ENCODE data around the gene TNS1.

TNS1 gene

DNA sequence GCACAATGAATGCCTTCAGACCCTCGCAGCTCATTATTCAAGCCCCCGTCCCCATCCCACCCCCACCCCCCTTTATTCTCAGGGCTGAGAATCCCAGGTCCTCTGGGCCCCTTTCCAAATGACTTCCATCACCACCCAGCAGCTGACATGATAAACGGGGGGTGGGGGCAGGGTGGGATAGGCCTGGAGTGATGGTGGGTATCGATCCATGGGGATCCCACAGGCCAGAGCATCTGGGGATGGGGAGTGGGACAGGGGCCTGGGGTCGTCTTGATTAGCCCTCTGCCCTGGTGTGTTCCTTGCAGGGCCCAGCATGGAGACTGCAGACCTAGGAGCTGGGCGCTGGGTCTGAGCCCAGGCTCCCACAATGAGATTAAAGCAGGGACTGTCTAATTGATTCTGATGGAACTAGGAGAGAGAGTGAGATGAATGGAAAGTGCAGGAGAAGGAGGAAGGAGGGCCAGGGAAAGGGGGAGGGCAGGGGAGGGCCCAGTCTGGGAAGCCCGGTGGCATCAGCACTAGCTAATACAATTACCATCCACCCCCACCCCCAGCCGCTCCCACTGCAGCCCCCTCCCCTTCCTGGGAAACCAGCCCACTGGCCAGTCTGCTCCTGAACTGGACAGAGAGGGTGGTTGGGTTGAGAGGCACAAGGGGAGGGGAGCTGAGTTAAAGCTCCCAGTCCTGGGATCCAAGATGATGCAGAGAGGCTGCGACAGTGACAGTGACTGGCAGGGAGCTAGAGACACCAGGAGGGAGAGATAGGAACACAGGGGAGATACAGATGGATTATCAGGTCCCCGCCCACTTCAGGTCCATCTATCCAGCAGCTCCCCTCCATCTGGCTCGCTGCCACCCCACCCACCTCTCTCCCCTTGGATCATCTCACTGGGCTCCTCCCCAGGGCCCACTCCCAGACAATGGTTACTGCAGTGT lies 13.1 kb upstream of the TNS1 start:
- no peak for DNase-seq

DNA sequence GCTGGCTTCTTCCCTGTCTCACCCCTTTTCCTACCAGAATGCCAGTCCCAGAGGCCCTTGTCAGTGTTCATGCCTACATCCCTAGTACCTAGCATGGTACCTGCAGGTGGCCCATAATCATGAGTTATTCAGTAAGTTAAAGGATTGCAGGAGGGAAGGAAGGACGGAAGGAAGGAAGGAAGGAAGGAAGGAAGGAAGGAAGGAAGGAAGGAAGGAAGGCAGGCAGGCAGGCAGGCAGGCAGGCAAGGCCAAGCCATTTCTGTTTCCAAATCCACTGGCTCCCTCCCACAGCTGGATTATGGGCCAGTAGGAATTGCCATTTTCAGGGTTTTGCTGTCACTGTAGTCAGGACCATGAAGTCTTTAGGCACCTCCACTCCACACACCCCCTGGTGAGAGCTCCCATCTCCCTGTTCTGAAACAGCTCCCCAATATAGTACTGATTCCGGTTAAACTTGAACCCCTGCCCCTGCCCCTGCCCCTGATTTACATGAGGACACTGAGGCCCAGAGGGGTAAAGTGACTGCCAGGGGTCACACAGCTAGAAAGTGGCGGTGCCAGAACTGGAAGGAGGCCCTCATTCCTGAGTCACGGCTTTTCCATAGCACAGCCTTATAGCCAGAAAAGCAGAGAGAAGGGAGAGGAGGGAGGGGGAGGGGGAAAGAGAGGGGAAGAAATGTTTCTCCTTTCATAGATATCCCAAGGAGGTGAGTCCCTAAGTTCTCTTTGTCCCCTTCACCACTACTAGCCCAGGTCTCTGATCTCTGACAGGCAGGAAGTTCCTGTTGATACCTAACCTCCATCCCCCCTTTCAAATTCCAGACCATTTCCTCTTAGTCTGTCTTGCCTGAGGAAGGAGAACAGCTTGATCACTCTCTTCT lies 12.2 kb upstream of the TNS1 start:
- DNase-seq = no peak

- DNase-seq = no peak
These were observed 10.5 kb upstream of the TNS1 start for GRCh38 chr2:218013289-218013688.

DNA sequence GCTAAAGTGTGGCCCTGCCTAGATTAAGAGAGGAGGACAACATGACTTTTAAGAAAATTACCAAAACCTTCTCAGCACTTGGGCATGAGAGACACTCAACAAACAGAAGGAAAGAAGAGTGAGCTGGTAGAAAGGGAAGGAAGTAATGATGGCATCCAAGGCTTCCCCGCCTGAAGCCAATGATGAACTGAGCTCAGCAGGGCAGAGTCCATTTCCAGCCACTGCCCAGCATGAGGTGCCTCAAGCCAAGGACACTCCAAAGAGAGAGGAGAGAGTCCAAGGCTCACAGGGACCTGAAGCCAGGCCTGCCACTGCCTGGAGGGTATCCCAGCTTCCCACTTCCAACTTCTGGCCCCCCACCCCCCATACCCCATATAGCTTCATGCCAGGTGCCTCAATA lies 9.5 kb upstream of the TNS1 start:
- DNase-seq = no peak

DNA sequence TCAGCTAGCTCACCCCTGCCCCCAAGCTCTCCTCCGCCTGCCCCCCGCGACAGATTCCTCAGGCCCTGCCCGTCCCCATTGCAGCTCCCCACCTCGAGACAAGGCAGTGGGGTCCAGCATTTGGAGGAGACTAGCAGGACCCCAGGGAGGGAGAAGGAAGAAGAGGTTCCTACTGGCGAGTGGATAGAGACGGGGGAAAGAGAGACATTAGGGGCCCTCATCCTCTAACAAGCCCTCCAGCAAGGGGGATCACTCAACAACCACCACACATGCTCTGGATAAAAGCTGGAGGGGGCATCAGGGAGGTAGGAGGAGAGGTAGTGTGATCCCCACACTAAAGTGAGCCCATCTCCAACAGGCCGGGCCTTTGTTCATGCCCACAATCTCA lies 8.9 kb upstream of the TNS1 start:
- no peak for DNase-seq

GRCh38 chr2:218010984-218011652 lies 8.3 kb upstream of the TNS1 start:
- DNase-seq = no peak

DNA sequence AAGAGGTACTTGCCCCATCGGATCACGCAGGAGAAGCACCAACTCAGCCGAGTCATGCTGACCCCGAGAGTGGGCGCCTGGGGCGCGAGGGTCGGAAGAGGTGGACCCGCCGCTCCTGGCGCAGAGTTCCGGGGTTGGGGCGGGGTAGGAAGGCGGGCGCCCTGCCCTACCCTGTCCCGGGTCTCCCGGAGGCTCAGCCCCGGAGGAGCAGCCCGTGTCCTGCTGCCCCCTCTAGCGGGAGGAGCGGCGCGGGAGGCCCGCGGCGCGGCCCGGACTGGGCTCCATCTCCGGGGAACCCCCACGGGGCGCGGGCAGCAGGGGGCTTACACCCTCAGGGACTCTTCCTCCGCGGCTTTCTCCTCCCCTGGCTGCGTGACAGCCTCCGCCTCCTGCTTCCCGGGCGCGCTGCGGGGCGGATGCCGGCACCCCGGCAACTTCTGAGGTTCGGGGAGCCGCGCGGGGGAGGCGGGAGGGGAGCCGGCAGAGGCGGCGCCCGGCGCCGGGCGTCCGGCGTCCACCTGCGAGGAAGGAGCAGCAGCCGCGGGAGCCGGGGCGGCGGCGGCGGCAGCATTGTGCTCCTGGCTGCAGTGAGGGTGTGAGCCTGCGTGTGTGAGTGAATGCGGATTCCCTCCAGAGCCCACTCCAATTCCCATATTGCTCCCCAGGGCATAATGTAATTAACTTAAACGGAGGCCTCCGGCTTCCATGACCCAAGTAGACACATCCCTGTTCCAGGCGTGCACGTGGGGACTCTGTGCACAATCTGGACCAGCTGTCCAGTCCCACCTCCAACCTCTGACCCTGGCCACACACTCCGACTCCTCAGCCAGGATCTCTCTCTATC lies 7.6 kb upstream of the TNS1 start:
- DNase-seq = peak; percentile 19

DNA sequence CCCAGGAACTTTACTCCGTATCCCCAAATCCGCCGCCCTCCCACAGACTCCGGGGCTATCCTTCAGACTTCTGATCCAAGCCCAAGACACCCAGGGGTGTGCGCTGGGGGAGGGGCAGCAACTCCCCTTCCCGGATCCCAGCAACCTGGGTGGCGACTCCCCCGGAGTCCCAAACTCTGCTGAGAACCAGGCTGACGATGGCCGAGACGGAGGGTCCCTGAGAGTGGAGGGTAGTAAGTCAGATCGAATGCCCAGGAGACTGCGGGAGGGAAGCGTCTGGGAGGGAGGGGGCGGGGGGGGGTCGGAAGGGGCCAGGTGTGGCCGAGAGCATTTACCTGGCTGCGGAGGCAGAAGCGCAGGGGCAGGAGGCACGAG lies 7.0 kb upstream of the TNS1 start:
- no peak for DNase-seq

GRCh38 chr2:218009231-218009630 lies 6.4 kb upstream of the TNS1 start:
- no peak for DNase-seq

GRCh38 chr2:218008060-218009040 lies 5.6 kb upstream of the TNS1 start:
- no peak for DNase-seq

- no peak for DNase-seq
These were observed 3.9 kb upstream of the TNS1 start for GRCh38 chr2:218006741-218007140.

- DNase-seq = no peak
These were observed 2.7 kb upstream of the TNS1 start for GRCh38 chr2:218005486-218005885.

DNA sequence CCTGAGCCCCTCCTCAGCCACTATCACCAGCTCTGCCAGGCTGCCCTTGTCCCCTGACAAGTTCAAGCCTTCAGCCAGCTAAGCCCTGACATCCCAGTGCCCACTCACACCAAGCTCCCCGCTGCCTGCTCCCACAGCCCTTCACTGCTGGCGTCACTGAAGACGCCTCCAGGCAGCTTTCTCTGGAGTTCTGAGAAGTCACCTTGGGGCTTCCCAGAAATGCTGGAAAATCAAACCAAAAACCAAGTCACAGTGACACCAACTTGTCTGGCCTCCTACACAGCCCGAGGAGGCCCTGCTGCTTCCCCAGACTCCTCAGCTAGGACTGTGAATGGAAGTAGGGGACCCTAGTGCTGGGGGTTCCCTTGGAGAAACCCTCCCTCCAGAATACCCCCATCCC lies 2.2 kb upstream of the TNS1 start:
- DNase-seq = no peak

DNA sequence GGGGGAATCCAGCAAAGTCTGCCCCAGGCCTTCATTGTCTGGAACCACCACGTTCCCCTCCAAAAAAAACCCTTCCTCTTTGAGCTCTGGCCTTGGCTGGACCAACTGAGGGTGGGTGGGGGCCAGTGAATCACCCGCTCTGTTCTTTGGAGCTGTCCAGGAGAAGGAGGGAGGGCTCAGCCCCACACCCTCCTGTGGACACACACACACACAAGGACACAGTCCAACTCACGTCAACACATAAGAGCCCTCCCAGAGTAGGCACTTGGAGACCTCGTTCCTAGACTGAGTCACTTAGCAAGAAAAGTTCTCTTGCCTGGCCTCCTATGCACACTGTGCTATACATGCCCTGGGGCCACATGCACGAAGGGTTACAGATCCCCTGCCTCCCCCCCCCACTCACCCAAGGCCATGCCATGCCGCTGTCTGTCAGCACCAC lies 1.2 kb upstream of the TNS1 start:
- no peak for DNase-seq

GRCh38 chr2:218003281-218003944 lies 618 bp upstream of the TNS1 start:
- no peak for DNase-seq

DNA sequence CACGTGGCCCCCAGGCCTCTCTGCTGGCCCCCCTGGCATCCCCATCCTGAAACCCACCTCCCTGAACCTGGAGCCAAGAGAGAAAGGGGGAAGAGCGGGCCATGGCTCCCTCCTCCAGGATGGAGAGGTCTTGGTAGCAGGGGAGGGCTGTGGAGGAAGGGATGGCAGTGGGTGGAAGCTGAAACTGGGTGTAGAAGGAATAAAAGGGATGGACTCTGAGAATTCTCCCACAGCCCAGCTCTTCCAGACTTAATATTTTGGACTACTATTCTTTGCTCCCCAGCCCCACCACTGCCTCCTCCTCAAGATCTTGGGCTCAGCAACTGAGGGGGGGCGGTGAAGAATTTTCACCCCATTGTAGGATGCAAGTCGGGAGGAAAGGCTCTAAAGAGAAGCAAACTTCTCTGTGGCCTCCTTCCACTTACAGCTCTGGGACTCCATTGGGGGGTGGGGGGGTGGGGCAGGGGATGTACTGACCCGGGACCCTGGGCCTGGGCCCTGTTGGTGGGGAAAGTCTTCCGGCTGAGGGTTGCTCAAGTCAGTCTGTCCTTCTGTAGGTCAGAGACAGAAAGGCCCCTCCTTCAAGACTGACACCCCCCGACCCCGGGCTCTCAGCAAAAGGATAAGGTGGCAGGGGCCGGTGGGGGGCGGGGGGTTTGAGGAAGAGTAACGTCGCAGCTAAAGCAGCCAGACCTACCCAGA lies 501 bp downstream of the TNS1 start:
- no peak for DNase-seq

GRCh38 chr2:218001629-218002028 lies 1.2 kb downstream of the TNS1 start:
- DNase-seq = no peak

DNA sequence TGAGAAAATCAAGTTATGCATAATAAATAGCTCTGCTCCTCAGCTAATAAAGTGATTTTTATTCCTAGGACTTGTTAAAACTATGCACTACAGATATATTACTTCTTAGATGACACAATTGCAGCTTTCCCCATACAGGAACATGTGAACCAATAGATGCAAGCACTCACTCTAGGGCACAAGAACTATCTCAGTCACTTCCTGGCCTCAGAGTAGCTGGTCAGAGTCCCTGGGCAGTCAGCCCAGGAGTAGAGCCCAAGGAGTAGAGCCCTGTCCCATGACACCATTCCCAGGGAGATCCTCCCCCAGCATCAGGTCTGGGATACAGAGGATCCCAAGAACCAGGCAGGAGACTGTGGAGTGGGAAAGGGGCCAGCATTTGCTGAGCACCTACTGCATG lies 2.7 kb downstream of the TNS1 start:
- DNase-seq = no peak

DNA sequence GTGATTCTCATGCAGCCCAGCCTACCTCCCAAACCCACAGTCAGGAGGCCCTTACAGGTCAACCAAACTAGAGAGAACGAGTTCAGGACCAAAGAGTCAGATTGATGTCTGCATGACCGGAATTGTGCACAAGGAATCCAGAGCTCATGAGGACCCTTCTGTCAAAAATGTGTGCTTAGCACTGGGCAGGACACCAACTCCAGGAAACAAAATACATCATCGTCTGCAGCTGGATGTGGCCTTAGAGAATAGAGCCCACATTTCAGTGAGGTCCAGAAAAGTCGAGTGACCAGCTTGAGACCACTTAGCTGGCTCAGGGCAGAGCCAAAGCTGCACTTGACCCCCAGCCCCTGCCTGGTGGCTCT lies 3.2 kb downstream of the TNS1 start:
- no peak for DNase-seq
